Adipocyte (in vitro differentiated cells): ENCODE results near the gene TUBD1.
"Not testable (repeated sequence)": the region's sequence is repeated elsewhere in the genome, so short reads cannot be mapped to it uniquely, and the experiment has no call there.

Source experiments
- DNase-seq: peaks from one replicate; pipeline ENCODE4 v3.0.0-alpha.2; 2015; ENCODE audit warnings: low read depth
- H3K27me3 ChIP-seq: replicated peaks from 2 replicates; pipeline ENCODE4 v1.7.0; 2013; ENCODE audit warnings: mild to moderate bottlenecking, low read length, moderate library complexity; ENCODE audit not compliant: control insufficient read depth, insufficient read depth
- H3K36me3 ChIP-seq: 2 replicates; pipeline ENCODE4 v1.7.0; 2013; ENCODE audit warnings: low read length, mild to moderate bottlenecking, moderate library complexity; ENCODE audit not compliant: control insufficient read depth, insufficient read depth, severe bottlenecking
- H3K4me1 ChIP-seq: 2 replicates; pipeline ENCODE4 v1.7.0; 2013; ENCODE audit warnings: mild to moderate bottlenecking, low read length, moderate library complexity; ENCODE audit not compliant: control insufficient read depth, insufficient read depth
- H3K4me3 ChIP-seq: 2 replicates; pipeline ENCODE4 v1.7.0; 2013; ENCODE audit warnings: mild to moderate bottlenecking, low read length, moderate library complexity
- H3K9ac ChIP-seq: 2 replicates; pipeline ENCODE4 v1.7.0; 2013; ENCODE audit warnings: mild to moderate bottlenecking, low read length, moderate library complexity
- H3K9me3 ChIP-seq: 2 replicates; pipeline ENCODE4 v1.7.0; 2013; ENCODE audit warnings: mild to moderate bottlenecking, low read length, moderate library complexity; ENCODE audit not compliant: control insufficient read depth

The TUBD1 gene

GRCh38 chr17:59853168-59853918 lies 39.4 kb downstream of the TUBD1 start:
- Histone ChIP-seq H3K27me3 (no peaks in the 10 kb centered on the region), H3K4me1 (peaks cover 48% of the 10 kb centered on the region), H3K36me3 (no peaks in the 10 kb centered on the region), H3K4me3 (no peak overlapping the region), H3K9ac (no peak overlapping the region), H3K9me3 (no peaks in the 10 kb centered on the region)
- peak; percentile 71 for DNase-seq

- not testable (repeated sequence) for H3K4me3 ChIP-seq, H3K27me3 ChIP-seq, H3K36me3 ChIP-seq, DNase-seq, H3K9me3 ChIP-seq
- H3K9ac ChIP-seq: peak overlapping the region; percentile 76
- H3K4me1 ChIP-seq: peaks cover 47% of the 10 kb centered on the region
These were observed 39.9 kb downstream of the TUBD1 start for GRCh38 chr17:59852847-59853167.

DNA sequence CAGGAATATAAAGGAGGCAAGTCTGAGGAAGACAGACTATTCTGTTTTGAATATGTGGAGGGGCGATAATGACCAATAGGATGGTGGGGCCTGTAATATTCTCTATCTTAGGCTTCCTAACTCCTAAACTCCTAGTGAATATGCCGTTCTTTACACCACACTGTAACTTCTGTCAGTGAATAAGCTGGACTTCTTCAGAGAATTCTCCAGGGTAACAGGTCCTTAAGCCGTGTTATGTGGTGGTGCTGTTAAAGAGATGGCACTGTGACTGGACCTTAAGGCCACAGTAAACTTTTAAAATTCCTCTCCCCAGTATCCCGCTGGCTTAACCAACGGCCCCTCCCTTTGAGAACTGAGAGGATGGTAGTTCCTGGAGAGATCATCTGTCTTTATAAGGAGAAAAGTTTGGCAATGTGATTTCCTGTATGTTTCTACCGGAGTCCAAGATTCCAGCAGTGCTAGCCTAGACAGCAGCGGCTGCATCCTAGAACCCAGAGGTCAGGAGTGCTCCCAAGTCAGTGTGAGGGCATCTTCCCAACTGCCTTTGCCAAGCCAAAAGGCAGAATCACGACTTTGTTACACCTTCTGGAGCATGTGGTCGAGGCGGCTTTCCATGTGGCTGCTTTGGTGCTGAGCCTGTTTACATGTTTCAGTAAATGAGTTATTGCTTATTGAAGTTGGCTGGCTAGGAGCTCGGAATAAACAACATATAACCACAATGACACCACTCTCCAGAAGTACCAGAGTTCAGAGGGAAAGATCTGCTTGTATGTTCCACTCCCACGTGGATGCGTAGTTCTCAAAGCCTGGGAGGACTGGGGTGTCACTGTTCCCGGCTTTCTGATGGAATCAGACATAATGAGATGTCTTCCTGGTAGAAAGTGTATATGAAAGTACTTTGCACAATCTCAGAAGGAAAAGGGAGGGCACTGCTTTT lies 41.0 kb downstream of the TUBD1 start:
- Histone ChIP-seq H3K4me3 (peak overlapping the region; percentile 46), H3K27me3 (no peaks in the 10 kb centered on the region), H3K4me1 (peaks cover 55% of the 10 kb centered on the region), H3K9ac (peak overlapping the region; percentile 76), H3K36me3 (no peaks in the 10 kb centered on the region), H3K9me3 (no peaks in the 10 kb centered on the region)
- peak; percentile 71 for DNase-seq

GRCh38 chr17:59850311-59850710 lies 42.4 kb downstream of the TUBD1 start:
- H3K27me3 ChIP-seq, H3K9ac ChIP-seq, H3K4me3 ChIP-seq, H3K9me3 ChIP-seq, DNase-seq, H3K36me3 ChIP-seq: not testable (repeated sequence)
- H3K4me1 ChIP-seq: peaks cover 66% of the 10 kb centered on the region

DNA sequence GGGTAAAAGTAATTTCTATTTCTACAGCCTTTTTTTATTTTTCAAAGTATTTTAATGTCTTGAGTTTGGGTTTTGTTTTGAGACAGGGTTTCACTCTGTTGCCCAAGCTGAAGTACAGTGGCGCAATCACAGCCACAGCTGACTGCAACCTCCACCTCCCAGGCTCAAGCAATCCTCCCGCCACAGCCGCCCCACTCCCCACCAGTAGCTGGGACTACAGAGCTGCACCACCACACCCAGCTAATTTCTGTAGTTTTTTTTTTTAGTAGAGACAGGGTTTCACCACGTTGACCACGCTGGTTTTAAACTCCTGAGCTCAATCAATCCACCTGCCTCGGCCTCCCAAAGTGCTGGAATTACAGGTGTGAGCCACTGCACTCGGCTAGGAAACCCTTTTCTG lies 44.0 kb downstream of the TUBD1 start:
- peak; percentile 85 for DNase-seq
- peaks cover 72% of the 10 kb centered on the region for H3K4me1 ChIP-seq

GRCh38 chr17:59848385-59848668 lies 44.4 kb downstream of the TUBD1 start:
- H3K36me3 ChIP-seq: no peaks in the 10 kb centered on the region
- H3K4me3 ChIP-seq: no peak overlapping the region
- H3K4me1 ChIP-seq: peaks cover 67% of the 10 kb centered on the region
- no peaks in the 10 kb centered on the region for H3K9me3 ChIP-seq
- H3K9ac ChIP-seq: peak overlapping the region; percentile 46
- H3K27me3 ChIP-seq: no peaks in the 10 kb centered on the region
- no peak for DNase-seq

More for the DNA sequence above, 44.0 kb downstream of the TUBD1 start:
- Histone ChIP-seq H3K4me3 (peak overlapping the region; percentile 10), H3K36me3 (no peaks in the 10 kb centered on the region), H3K9me3 (no peaks in the 10 kb centered on the region), H3K27me3 (no peaks in the 10 kb centered on the region), H3K9ac (peak overlapping the region; percentile 46)

DNA sequence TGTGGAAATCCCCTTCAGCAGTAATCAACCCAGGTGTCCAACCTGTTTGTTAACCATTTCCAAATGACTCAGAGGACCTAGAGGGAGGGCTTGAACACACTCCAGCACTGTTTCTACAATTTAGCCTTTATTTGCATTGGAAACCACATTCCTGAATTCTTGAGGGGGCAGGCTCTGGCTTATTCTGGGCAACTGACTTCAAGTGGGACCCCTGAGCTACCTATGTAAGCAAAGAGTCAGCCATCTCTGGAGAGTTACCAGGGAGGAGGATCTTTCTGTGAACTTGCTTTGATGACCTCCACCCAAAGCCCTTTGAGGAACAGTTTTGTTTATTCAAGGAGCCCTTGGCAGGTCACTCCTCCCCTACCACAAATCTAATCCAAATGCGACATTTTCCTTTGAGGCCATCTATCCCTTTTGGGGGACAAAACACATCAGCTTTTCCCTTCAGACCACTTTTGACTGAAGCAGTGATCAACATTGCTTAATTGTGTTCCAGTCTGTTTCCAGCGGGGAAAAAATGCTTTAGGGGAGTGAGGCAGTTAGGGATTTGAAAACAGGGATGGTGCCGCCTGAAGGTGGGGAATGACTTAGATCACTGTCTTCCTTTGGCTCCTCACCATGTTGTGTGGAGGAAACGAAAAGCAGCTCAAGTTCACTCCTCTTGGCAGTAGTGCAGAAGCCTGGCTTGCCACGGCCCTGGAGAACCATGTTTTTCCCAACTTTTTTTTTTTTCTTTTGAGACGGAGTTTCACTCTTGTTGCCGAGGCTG lies 46.2 kb downstream of the TUBD1 start:
- peaks cover 55% of the 10 kb centered on the region for H3K4me1 ChIP-seq
- peaks cover 9% of the 10 kb centered on the region for H3K36me3 ChIP-seq
- H3K4me3 ChIP-seq: peak overlapping the region; percentile 58
- no peaks in the 10 kb centered on the region for H3K9me3 ChIP-seq
- peak overlapping the region; percentile 79 for H3K9ac ChIP-seq
- H3K27me3 ChIP-seq: no peaks in the 10 kb centered on the region
- DNase-seq: peak; percentile 66

DNA sequence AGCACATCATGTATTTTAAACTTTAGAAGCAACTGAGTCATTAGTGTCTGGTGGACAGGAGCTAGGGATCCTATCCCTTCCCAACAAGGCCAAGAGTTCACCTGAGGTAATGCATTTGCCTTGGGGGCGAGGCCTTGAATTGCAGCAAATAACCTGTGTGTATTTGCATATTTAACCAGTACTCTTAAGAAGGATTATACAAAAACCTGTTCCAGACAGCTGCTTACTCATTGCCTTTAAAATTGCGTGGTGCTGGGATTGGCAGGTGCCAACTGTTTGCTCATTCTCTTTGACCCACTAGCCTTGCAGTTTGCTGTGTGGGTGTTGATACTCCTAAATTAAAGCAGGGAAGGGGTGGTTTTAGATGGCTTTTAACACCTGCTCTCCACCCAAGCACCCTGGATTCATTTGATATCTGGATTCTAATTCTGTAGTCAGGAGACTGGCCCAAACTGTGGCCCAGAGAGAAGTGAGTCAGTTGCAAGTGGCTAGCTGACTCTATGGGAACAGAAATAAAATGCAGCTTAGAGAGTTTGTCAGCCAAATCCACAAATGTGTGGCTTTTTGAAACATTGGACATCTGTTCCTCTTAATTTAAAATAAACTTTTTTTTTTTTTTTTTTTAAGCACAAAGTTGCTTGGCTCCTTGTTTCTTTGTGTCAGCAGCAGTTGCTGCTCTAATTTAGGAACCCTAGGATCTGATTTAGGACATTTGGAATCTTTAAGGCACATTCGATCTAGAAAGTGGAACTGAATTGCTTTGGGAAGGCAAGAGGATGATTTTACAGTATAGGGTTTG lies 46.9 kb downstream of the TUBD1 start:
- H3K27me3 ChIP-seq: no peaks in the 10 kb centered on the region
- peak overlapping the region; percentile 79 for H3K9ac ChIP-seq
- H3K4me1 ChIP-seq: peaks cover 49% of the 10 kb centered on the region
- H3K36me3 ChIP-seq: peaks cover 16% of the 10 kb centered on the region
- DNase-seq: peak; percentile 65
- peak overlapping the region; percentile 58 for H3K4me3 ChIP-seq
- no peaks in the 10 kb centered on the region for H3K9me3 ChIP-seq

- Histone ChIP-seq H3K27me3 (no peaks in the 10 kb centered on the region), H3K9ac (peak overlapping the region; percentile 79), H3K4me3 (no peak overlapping the region), H3K4me1 (peaks cover 49% of the 10 kb centered on the region), H3K36me3 (peaks cover 24% of the 10 kb centered on the region), H3K9me3 (no peaks in the 10 kb centered on the region)
- DNase-seq: peak; percentile 47
These were observed 47.7 kb downstream of the TUBD1 start for GRCh38 chr17:59844884-59845594.

- Histone ChIP-seq H3K36me3 (peaks cover 32% of the 10 kb centered on the region), H3K9me3 (no peaks in the 10 kb centered on the region)
- DNase-seq: peak; percentile 89
These were observed 49.7 kb downstream of the TUBD1 start for GRCh38 chr17:59842901-59843652.

More at GRCh38 chr17:59842901-59843652, 49.7 kb downstream of the TUBD1 start:
- no peaks in the 10 kb centered on the region for H3K27me3 ChIP-seq
- H3K4me1 ChIP-seq: peaks cover 37% of the 10 kb centered on the region
- peak overlapping the region; percentile 100 for H3K9ac ChIP-seq
- no peak overlapping the region for H3K4me3 ChIP-seq
